ENCODE measurements around the gene DYNLT1.
"Not testable (repeated sequence)": the region's sequence is repeated elsewhere in the genome, so short reads cannot be mapped to it uniquely, and the experiment has no call there.

DYNLT1 gene

DNA sequence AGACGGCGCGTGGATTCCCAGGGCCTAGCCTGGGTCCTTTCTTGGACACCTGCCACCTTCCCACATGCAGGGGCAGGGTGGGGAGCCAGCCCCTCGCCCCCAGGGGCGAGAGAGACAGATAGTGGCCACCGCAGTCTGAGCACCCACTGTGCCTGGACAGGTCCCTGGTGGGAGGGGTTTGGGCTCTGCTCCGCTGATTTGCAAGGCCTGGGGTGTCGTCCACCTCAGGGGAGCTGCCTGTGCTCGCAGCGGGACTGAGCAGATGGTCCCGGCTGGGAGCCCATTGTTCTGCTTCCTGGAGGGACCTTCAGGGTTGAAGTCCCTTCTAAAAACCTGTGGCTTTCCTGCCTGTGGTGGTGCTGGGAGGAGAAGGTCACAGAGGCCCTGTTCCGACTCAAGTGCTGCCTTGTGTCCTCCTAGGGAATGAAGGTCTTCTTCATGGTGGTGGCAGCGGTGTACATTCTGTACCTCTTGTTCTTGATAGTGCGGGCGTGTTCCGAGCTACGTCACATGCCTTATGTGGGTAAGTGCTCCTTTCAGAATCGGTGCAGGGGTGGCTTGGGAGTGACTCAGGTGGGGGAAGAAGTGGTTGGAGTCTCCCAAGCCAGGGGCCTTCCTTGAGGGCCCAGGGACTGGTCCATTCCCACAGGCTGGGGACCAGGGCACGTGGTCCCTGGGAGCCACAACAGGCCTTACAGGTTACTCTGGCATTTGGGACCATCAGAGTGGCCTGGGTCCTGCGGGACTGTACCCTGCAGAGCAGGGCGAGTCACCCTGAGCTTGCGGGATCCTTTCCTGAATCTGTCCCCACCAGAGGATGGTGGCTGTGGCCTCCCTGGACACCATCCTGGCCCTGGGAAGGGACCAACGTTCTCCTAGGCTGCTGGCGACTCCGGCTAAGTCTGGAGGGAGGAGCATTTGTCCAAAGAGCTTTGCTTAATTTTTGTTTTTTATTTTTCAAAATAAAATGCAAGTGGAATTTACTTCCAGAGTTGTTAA lies 19.6 kb downstream of the DYNLT1 start:
- no peak overlapping the region for H3K27ac Mint-ChIP-seq
- no peak for DNase-seq
- H3K4me3 Mint-ChIP-seq, result no peak overlapping the region
- no peak for ATAC-seq
- no peaks in the 10 kb centered on the region for H3K27me3 Mint-ChIP-seq
- H3K9me3 Mint-ChIP-seq, result no peaks in the 10 kb centered on the region
- peaks cover 23% of the 10 kb centered on the region for H3K4me1 Mint-ChIP-seq

DNA sequence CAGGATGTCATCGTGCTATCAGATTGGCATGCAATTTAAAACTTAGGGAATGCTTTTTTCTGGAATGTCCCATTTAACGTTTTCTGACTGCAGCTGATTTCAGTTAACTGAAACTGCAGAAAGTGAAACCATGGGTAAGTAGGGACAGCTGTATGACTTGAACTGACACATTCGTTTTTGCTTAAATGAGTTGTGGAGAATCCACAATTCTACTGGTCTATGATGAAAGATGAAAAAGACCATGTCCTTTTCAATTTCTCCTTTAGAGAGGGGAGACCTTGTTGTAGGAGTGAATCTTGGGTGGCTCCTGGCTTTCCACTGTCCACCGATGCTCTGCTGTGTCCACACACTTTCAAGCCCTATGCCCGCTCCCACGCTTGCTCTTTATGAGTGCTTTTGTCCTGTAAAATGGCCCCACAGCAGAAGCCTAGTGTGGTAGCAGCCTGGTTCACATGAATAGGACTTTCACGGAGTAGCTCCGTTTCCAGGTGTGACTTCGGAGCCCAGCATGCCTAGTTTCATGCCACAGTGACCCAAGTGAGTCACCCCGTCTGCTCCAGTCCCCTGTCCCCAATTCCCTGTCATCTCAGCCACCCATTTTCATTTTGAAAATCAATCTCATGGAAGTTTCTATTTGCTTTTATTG lies 21.9 kb downstream of the DYNLT1 start:
- Mint-ChIP-seq H3K4me3 (no peak overlapping the region), H3K27me3 (no peaks in the 10 kb centered on the region), H3K27ac (no peak overlapping the region), H3K9me3 (no peaks in the 10 kb centered on the region), H3K4me1 (peaks cover 12% of the 10 kb centered on the region)
- DNase-seq (no peak), ATAC-seq (no peak)

DNA sequence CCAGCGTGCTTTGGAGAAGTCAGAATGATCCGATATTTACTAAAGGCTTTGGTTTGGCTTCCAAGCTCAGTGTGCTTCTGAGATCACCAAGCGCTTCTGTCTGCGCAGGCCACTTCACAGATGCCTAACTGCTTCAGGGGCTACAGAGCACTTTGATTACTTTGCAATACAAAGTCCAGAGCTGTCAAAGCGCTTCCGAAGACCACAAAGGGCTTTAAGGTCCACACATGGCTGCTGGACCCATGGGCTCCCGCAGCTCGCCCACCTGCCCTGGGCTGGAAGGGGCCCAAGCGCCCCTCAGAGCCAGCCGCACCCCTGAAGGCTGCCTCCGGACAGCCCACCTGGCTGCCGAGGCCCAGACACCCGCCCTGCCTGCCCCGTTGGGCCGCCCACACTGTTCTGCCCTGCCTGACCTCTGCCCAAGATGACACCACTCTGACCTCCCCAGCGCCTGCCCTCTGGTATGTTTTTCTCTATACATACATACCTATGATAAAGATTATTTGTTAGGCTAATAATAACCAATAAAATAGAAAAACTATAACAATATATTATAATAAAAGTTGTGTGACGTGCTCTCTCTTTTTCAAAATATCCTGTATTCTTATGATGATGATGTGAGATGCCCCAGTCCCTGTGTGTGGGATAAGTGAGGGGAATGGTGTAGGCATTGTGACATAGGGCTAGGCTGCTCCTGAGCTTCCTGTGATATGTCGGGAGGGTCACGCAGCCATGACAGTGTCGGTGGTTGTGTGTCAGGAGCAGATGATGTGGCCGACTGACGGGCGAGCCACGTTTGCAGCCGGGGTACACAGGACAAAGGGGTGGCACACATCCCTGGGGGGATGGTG lies 22.6 kb downstream of the DYNLT1 start:
- Mint-ChIP-seq H3K4me3 (no peak overlapping the region), H3K27ac (no peak overlapping the region), H3K4me1 (peaks cover 5% of the 10 kb centered on the region), H3K9me3 (no peaks in the 10 kb centered on the region), H3K27me3 (no peaks in the 10 kb centered on the region)
- ATAC-seq, result no peak
- no peak for DNase-seq

DNA sequence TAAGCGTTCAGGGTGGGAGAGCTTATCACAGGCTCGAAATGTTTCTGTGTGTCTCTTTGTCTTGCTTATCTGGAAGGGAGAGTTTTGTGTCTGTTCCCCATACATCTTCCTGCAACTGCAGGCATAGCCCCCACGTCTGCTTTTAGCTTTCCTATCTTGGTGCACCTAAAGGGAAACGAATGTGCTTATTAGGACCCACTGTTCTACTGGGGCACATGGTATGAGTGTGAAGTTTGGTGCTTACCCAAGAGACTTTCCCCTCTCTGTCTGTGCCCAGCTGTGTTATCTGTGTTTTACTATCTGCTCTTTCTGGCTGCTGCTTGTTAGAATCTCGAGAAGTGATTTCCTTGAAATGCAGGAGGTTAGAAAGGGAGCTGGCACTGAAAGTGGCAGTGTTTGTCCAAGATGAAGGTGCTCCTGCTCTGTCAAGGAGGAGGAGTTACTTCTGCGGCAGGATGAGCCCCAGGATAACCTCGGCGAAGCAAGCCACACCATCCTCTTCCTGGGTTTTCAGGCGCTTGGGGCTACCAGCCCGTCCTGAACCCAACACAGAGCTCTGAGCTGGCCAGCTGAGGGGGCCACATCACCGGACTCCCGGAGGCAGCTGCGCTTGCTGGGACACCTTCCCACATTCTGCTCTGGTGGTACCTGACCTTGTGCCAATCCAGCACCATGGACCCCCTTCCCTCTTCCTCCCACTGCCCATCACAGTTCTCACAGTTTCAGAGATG lies 23.4 kb downstream of the DYNLT1 start:
- no peak overlapping the region for H3K4me3 Mint-ChIP-seq
- ATAC-seq (no peak), DNase-seq (no peak)
- no peaks in the 10 kb centered on the region for H3K27me3 Mint-ChIP-seq
- H3K9me3 Mint-ChIP-seq, result no peaks in the 10 kb centered on the region
- peaks cover 5% of the 10 kb centered on the region for H3K4me1 Mint-ChIP-seq
- H3K27ac Mint-ChIP-seq, result peak overlapping the region in 1 of 2 donors; percentile 14

DNA sequence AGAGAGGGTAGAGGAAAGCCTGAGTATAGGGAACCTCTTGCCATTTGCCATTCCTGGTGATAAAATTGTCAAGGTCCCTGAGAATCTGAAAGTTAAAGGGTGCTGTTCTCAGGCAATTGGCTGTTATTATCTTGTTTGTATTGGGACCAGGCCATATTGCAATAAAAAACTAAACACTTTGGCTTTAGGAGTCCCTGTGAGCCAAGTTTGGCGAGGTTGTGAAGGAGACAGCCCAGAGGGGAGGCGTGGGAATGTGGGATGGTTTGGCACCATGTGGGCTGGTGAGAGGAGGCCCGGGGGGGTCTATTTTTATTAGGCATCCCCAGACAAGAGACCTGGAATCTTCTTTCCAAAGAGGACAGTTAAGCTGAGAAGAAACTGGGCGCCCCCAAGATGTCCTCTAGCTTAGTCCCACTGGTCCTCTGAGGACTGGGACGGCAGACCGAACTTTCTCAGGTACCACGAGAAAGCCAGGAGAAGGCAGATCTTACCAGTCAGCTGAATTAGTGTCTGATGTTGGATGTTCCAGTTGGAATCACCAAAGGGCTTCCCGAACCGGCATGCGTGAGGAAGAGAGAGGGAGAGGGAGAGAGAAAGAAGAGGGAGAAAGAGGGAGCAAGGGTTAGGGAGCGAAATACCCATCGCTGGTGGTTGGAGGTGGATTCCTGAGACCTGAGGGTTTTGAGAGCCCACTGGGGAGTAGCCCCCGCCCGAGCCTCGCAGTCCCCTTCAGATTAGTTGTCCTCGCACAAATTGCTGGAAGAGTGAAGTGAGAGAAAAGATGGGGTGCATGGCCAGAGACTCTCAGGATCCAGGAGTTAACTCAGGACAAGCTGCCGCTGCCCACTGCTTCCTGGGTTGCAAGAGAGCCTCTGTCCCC lies 24.4 kb downstream of the DYNLT1 start:
- no peaks in the 10 kb centered on the region for H3K9me3 Mint-ChIP-seq
- DNase-seq (no peak), ATAC-seq (no peak)
- H3K4me1 Mint-ChIP-seq, result peaks cover 5% of the 10 kb centered on the region
- H3K27ac Mint-ChIP-seq, result peak overlapping the region in 1 of 2 donors; percentile 68
- H3K4me3 Mint-ChIP-seq, result no peak overlapping the region
- no peaks in the 10 kb centered on the region for H3K27me3 Mint-ChIP-seq

DNA sequence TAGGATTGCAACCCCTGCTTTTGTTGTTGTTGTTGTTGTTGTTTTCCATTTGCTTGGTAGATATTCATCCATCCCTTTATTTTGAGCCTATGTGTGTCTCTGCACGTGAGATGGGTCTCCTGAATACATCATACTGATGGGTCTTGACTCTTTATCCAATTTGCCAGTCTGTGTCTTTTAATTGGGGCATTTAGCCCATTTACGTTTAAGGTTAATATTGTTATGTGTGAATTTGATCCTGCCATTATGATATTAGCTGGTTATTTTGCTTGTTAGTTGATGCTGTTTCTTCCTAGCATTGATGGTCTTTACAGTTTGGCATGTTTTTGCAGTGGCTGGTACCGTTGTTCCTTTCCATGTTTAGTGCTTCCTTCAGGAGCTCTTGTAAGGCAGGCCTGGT lies 26.3 kb downstream of the DYNLT1 start:
- peak overlapping the region in 1 of 2 donors; percentile 9 for H3K27ac Mint-ChIP-seq

DNA sequence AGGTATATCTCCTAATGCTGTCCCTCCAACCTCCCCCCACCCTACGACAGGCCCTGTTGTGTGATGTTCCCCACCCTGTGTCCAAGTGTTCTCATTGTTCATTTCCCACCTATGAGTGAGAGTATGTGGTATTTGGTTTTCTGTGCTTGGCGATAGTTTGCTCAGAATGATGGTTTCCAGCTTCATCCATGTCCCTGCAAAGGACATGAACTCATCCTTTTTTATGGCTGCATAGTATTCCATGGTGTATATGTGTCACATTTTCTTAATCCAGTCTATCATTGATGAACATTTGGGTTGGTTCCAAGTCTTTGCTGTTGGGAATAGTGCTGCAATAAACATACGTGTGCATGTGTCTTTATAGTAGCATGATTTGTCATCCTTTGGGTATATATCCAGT lies 29.9 kb downstream of the DYNLT1 start:
- ATAC-seq, H3K4me3 Mint-ChIP-seq: not testable (repeated sequence)

More for the DNA sequence above, 26.3 kb downstream of the DYNLT1 start:
- not testable (repeated sequence) for H3K4me3 Mint-ChIP-seq, H3K9me3 Mint-ChIP-seq, H3K27me3 Mint-ChIP-seq, DNase-seq, ATAC-seq, H3K4me1 Mint-ChIP-seq

DNA sequence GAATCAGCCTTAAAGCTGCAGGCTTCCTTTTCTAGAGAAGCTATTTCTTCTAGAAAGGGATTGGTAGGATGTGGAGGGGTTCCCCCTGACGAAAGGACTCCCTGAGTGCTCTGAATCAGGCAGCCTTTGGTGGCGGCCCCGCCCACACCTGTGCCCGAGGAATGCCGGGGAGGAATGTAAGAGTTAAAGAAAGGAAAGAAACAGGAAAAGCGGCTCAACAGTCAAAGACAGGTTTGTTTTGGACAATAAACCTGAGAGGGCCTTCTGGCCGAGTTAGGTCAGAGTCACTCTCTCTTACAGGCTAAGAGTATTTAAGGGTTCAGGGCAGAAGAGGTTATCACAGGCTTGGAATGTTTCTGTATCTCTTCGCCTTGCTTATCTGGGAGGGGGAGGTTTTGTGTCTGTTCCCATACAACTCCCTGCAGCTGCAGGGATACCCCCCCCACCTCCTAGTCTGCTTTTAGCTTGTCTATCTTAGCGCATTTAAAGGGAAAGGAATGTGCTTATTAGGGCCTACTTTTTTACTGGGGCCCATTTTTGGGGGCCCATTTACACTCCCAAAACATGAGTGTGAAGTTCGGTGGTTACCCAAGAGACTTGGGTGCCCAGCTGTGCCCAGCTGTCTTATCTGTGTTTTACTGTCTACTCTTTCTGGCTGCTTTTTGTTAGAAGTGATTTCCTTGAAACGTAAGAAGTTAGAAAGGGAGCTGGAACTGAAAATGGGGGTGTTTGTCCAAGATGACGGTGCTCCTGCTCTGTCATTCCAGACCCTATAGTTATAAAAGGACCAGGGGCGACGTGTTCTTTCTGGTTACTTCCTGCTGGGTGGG lies 32.8 kb downstream of the DYNLT1 start:
- Mint-ChIP-seq H3K27ac (peak overlapping the region in 1 of 2 donors; percentile 31), H3K4me1 (no peaks in the 10 kb centered on the region), H3K27me3 (no peaks in the 10 kb centered on the region), H3K4me3 (no peak overlapping the region), H3K9me3 (no peaks in the 10 kb centered on the region)
- ATAC-seq (no peak), DNase-seq (no peak)

More for the DNA sequence above, 29.9 kb downstream of the DYNLT1 start:
- not testable (repeated sequence) for H3K9me3 Mint-ChIP-seq, H3K27me3 Mint-ChIP-seq, H3K27ac Mint-ChIP-seq, H3K4me1 Mint-ChIP-seq, DNase-seq

DNA sequence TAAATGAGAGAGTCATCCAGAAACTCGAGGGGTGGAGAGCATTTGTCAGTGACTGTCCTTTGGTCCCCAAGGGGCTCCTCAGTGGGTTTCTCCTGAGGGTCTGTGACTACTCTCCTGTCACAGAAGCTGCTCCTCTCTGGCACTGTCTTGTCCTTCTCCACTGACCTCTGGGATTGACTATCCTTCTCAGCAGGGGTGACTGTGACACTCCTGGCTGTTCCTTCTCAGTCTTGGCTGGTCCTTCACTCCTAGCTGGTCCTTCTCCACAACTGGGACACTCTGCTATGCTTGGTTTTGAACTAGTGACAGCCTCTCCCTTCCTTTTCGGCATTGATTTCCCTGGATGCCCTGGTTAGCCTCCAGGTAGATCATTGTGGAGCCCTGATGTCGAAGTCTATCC lies 33.5 kb downstream of the DYNLT1 start:
- Mint-ChIP-seq H3K27me3 (no peaks in the 10 kb centered on the region), H3K4me3 (no peak overlapping the region), H3K27ac (peak overlapping the region; percentile 27 to 31), H3K4me1 (no peaks in the 10 kb centered on the region), H3K9me3 (no peaks in the 10 kb centered on the region)
- DNase-seq (no peak), ATAC-seq (no peak)

DNA sequence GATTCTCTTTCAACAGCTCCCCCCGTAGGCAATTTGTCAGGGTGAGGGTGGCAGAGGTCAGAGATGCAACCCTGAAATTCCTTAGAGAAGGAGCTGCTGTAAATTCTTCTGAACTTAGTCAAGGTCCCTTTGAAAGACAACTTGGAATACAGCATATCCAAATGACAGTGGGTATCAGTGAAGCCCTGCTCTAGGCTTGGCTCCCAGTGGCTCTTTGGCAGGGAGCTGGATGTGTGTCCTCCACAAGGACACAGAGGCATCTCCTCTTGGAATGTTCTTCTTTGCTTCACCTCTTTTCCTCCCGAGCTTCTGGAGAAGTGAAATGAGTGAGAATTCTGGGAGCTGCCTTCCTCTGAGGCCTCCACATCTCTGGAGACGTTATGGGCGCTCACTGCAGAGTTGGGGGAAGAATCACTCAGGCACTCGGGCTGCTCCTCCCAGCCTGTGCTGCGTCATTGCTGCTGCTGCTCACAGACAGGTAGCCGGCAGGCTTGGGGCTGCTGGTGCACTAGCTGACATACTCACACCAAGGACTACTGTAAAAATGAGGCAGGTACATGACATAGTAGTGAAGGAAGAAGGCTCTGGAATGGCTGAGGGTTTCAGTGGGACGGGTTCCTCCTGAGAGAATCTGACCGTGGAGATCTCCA lies 34.1 kb downstream of the DYNLT1 start:
- H3K4me3 Mint-ChIP-seq, result no peak overlapping the region
- no peaks in the 10 kb centered on the region for H3K4me1 Mint-ChIP-seq
- no peaks in the 10 kb centered on the region for H3K9me3 Mint-ChIP-seq
- DNase-seq (no peak), ATAC-seq (no peak)
- H3K27me3 Mint-ChIP-seq, result no peaks in the 10 kb centered on the region
- peak overlapping the region; percentile 33 to 48 for H3K27ac Mint-ChIP-seq

DNA sequence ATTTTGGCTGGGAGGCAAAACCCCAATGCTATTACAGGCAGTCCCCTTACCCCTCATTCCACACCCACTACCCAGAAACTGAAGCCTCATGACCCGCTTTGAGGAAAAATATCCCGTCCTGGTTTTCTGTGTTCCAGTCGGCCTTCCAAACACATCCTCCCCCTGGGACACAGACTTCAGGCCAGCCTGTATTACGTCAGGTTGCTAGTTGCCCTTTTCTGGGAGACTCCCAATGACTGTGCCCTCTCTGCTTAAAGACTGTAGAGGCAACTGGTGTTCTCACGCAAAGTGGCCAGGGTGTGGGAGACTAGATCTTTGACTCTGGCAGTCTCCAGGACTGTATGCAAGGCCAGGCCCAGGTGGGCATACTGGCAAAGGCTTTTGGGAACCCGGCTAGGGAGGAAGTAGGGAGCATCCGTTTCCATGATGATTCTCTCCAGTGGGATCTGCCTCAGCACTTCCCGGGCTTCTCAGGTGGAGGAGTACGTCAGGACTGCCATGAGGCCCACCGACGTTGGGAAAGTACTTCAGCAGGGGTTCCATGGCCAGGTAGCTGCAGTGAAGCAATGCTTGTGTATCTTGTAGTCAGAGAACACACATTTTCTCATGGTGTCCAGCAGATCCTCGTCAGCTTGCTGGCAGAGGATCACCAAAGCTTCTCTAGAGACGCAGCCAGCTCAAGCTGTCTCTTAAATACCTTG lies 34.9 kb downstream of the DYNLT1 start:
- DNase-seq (no peak), ATAC-seq (no peak)
- Mint-ChIP-seq H3K9me3 (no peaks in the 10 kb centered on the region), H3K27ac (peak overlapping the region in 1 of 2 donors; percentile 48), H3K4me1 (peaks cover 6% of the 10 kb centered on the region), H3K27me3 (no peaks in the 10 kb centered on the region), H3K4me3 (no peak overlapping the region)

DNA sequence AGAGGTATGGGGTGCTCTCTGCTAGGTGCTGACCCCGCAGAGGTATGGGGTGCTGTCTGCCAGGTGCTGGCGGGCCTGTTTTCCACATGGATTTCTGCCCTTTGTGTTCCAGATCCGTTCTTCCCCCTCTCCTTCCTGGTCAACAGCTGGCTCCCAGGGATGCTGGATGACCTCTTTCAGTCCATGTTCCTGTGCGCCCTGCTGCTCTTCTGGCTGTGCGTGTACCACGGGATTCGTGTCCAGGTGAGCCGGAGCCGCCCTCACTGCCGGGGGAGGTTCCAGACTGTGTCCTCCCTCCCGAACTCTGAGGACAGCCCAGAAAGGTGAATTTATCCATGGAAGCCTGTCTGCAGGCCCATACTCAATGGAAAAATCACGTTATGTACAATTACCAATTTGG lies 36.3 kb downstream of the DYNLT1 start:
- Mint-ChIP-seq H3K27ac (peak overlapping the region in 1 of 2 donors; percentile 34), H3K4me3 (no peak overlapping the region), H3K27me3 (no peaks in the 10 kb centered on the region), H3K9me3 (no peaks in the 10 kb centered on the region), H3K4me1 (peaks cover 12% of the 10 kb centered on the region)
- ATAC-seq (no peak), DNase-seq (no peak)

All from stimulated activated naive CD8-positive, alpha-beta T cell treated with anti-CD3 and anti-CD28 coated beads, Interleukin-15, amount 100 ng/mL, for 72 hours (primary cell).